PFSK-1 (cell line): ENCODE data around the gene CUX1.

ENCODE experiments used
- POLR2AphosphoS5 ChIP-seq: IDR thresholded peaks from 2 replicates; pipeline ENCODE4 v1.6.1; 2012; ENCODE audit warnings: low read depth, mild to moderate bottlenecking, control low read depth, low read length, moderate library complexity
- REST ChIP-seq, 2 experiments: IDR thresholded peaks; 2 replicates each; pipeline versions ENCODE4 v1.6.1 to v1.8.0; 2011 to 2012; ENCODE audit warnings: low read depth in 2 of 2, low read length in 2 of 2, control low read depth in 1 of 2, inconsistent platforms in 1 of 2, mild to moderate bottlenecking in 1 of 2, moderate library complexity in 1 of 2; ENCODE audit not compliant: insufficient read depth in 1 of 2
- SIN3A ChIP-seq: IDR thresholded peaks from 2 replicates; pipeline ENCODE4 v1.6.1; 2012; ENCODE audit warnings: mild to moderate bottlenecking, low read length, moderate library complexity, borderline replicate concordance; ENCODE audit not compliant: insufficient read depth
- TAF1 ChIP-seq: IDR thresholded peaks from 2 replicates; pipeline ENCODE4 v1.6.1; 2012; ENCODE audit warnings: low read length, control low read depth, borderline replicate concordance; ENCODE audit not compliant: insufficient read depth

GRCh38 chr7:101857358-101857811 lies 40.0 kb downstream of the CUX1 start:
- TF ChIP-seq POLR2AphosphoS5 (no peak), SIN3A (no peak), REST (IDR thresholded peaks at IDR 0.05; ENCODE audit: insufficient read depth in 1 of 2, low read depth in 2 of 2, low read length in 2 of 2) (no peak), TAF1 (no peak)
